ENCODE measurements around the gene TCP1. TPM values are rescaled to one million over a fixed set of nuclear protein-coding genes. Genes with fewer than 3 reads are reported as not detected.

TCP1 gene
- total and polyA plus RNA-seq, 2 of the 13 experiments (the other 11 are each of a cell fraction or from before 2014, with no cell fraction given): 116 to 553 TPM

- TF ChIP-seq ZNF407 (CRISPR knock-in tag; IDR thresholded peaks at IDR 0.05; ENCODE audit: not compliant biosample characterization) (peak; percentile 91), ELK4 (CRISPR knock-in tag; IDR thresholded peaks at IDR 0.05; ENCODE audit: borderline replicate concordance) (no peak), MED13 (CRISPR knock-in tag; IDR thresholded peaks at IDR 0.05) (peak; percentile 91), FOXC1 (CRISPR knock-in tag; IDR thresholded peaks at IDR 0.05; ENCODE audit: borderline replicate concordance) (peak; percentile 82; the same call in 1 of the 2 replicates), NR2F2 (IDR thresholded peaks at IDR 0.05; ENCODE audit: borderline replicate concordance, low read depth) (no peak), ZNF318 (CRISPR knock-in tag; IDR thresholded peaks at IDR 0.05) (0 out of 2 replicates have a peak, but pooled peaks have one; percentile 78), ZNF329 (CRISPR knock-in tag; IDR thresholded peaks at IDR 0.05; ENCODE audit: low read depth) (no peak; the same call in 1 of the 2 replicates), ZBTB20 (CRISPR knock-in tag; IDR thresholded peaks at IDR 0.05; ENCODE audit: borderline replicate concordance, low read depth) (peak; percentile 86), RARG (CRISPR knock-in tag; IDR thresholded peaks at IDR 0.05; ENCODE audit: low read depth) (peak; percentile 57; the same call in 1 of the 2 replicates)
These were observed 27.3 kb downstream of the TCP1 start, which contains the start of gene ACAT2 (continued) for GRCh38 chr6:159761873-159762680.

Data from HepG2 (cell line).